Coronary artery (tissue), 2 donors: ENCODE results near the gene FN3KRP.
A peak's percentile ranks its signal among the peaks of the same experiment; 100 is the strongest.

Source experiments
- DNase-seq: peaks from one replicate; pipeline ENCODE4 v3.0.0-alpha.2; 2017; ENCODE audit warnings: low spot score
- H3K27ac ChIP-seq, 2 donors: fragments of 200-600 bp; sonication (generic); one replicate each; pipeline ENCODE4 v1.5.1; 2016 to 2019
- H3K4me3 ChIP-seq: fragments of 200-600 bp; sonication (generic); 2 replicates; pipeline ENCODE4 v1.5.1; 2016; ENCODE audit warnings: mild to moderate bottlenecking, moderate library complexity
- TF ChIP-seq, protein P1 (sequence below): fragments of 200-600 bp; sonication (generic); IDR thresholded peaks from one replicate; pipeline ENCODE4 v1.5.1; 2019; ENCODE audit warnings: antibody characterized with exemption

Gene FN3KRP

DNA sequence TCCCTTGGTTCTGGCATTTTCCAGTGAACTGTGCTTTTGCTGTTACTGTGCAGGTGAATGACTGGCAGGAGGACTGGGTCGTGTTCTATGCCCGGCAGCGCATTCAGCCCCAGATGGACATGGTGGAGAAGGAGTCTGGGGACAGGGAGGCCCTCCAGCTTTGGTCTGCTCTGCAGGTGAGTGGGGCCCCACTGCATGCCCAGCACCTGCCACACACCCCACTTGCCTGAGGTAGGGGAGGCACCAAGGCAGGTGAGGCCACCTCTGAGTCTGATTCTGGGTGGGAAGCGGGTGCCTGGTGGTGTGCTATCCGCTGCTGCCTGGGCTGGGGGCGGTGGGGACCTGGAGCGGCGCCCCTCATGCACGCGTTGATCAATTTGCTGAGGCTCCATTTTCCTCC is 9.9 kb downstream of the FN3KRP start:
- DNase-seq: no peak
- Histone ChIP-seq H3K4me3 (no peak overlapping the region), H3K27ac (no peak overlapping the region)
- TF ChIP-seq, protein P1, sequence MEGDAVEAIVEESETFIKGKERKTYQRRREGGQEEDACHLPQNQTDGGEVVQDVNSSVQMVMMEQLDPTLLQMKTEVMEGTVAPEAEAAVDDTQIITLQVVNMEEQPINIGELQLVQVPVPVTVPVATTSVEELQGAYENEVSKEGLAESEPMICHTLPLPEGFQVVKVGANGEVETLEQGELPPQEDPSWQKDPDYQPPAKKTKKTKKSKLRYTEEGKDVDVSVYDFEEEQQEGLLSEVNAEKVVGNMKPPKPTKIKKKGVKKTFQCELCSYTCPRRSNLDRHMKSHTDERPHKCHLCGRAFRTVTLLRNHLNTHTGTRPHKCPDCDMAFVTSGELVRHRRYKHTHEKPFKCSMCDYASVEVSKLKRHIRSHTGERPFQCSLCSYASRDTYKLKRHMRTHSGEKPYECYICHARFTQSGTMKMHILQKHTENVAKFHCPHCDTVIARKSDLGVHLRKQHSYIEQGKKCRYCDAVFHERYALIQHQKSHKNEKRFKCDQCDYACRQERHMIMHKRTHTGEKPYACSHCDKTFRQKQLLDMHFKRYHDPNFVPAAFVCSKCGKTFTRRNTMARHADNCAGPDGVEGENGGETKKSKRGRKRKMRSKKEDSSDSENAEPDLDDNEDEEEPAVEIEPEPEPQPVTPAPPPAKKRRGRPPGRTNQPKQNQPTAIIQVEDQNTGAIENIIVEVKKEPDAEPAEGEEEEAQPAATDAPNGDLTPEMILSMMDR: no peak

DNA sequence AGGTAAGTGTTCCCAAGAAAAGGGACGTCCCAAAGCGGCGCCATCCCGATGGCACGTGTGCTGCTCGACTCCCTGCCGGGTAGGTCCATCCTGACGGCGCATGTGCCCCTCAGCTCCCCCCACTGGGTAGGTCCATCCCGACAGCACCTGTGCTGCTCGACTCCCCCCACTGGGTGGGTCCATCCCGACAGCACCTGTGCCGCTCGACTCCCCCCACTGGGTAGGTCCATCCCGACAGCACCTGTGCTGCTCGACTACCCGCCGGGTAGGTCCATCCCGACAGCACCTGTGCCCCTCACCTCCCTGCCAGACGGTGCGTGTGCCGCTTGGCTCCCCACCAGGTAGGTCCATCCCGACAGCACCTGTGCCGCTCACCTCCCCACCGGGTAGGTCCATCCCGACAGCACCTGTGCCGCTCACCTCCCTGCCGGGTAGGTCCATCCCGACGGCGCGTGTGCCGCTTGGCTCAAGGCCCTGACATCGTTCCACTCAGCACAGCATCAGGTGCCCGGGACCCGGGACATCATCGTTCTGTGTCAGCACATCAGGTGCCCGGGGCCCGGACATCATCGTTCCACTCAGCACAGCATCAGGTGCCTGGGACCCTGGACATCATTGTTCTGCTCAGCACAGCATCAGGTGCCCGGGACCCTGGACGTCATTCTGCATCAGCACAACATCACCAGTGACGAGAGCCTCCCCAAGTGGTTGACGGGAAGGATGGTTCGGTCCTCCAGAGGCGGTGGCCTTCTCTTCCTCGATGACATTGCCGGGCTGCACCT is 13.2 kb downstream of the FN3KRP start:
- DNase-seq: no peak
- no peak overlapping the region for H3K4me3 ChIP-seq
- TF ChIP-seq, protein P1: no peak
- H3K27ac ChIP-seq: no peak overlapping the region

DNA sequence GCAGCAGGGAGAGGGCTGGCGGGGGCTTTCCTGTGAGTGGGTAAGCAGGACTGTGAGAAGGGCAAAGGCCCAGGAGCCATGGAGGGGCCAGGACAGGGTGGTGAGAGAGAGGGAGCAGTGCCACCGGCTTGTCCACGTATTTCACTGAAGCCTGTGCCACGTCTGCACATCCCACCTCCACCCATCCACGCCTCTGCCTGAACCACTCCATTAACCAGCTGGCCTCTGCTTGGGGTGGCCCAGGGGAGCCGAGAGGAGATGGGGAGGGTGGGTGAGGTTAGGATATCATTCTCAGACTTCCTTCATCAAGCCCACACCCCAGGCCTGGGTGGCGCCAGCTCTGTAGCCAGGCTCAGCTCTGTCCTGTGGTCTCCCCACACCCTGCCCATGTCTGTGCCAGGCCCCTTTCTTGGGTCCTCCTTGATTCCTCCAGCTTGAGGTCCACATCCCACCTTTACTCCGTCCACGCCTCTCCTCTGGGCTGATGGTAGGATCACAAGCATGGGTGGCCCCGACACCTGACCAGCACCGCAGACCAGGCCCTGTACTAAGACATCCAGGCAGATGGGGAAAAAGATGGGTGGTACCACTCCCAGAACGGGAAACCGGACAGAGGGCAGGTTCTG is 15.7 kb downstream of the FN3KRP start:
- TF ChIP-seq, protein P1: no peak
- Histone ChIP-seq H3K27ac (no peak overlapping the region), H3K4me3 (no peak overlapping the region)
- no peak for DNase-seq

DNA sequence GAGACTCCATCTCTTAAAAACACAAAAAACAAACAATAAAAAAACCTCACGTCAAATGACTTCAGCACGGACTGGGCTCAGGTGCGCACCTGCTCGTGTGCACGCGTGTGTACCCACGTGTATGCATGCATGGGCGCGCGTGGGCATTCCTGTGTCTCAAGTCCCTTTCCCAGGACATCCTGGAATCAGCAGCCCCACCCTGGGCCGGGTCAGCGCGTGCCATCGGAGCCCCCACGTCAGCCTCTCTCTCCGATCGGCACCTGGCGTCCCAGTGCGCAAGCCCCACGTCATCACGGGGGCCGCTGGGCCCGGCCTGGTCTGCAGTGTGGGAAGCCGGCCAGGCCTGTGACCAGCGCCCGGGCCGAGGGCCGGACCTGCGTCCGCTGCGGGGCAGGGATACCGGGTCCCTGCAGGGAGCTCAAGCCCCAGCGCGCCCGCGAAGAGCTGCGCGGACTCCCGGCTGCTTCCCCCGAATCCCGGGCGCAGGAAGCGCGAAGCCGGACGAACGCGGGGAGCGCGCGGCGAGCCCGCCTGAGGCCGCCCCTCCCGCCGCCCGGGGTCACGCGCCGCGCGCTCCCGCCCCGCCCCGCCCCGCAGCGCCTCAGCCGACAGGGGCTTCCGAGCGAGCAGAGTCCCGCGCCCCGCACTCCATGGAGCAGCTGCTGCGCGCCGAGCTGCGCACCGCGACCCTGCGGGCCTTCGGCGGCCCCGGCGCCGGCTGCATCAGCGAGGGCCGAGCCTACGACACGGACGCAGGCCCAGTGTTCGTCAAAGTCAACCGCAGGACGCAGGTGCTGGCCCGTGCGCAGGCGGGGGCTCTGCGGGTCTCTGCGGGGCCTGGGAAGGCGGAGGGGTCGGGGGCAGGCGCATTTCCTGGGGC is 18.7 kb downstream of the FN3KRP start, which contains the start of gene FN3K:
Gene FN3K, plus strand, starts transcription at position 629 of the 880 bp plus-strand sequence. Its CDS starts 22 bp downstream, at position 651.
- Histone ChIP-seq H3K27ac (peak within 1 kb of the TSS; percentile 87 to 91), H3K4me3 (peak within 1 kb of the TSS; percentile 82)
- peak; percentile 84 for DNase-seq

DNA sequence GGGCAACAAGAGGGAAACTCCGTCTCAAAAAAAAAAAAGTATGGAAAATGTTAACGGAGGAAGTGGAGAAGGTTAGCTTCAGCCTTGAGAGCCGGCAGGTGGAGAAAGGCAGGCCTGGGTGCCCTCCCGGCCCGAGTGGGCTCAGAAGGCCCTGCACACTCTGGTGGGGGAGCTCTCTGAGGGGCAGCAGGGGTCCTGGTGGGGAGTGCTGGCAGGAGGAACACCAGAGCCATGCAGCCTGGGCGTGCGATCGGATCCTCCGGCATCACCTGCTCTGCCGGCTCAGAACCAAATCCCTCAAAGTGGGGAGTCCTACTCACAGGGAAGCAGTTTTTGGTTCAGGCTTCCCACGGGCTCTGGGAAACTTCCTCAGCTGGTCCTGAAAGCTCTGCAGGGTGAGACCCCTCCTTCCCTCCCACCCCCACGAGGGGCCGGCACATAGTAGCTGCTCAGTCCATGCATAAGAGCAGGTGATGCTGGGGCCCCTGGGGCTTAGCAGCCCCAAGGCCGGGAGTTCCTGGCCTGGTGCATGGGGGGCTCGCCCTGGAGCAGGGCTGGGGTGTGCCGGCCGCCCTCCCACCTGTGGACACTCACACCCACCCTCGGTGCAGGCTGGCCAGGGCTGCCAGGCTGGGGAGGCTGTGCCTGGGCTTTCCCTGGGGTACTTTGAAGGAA is 20.1 kb downstream of the FN3KRP start:
- no peak for DNase-seq
- TF ChIP-seq, protein P1: no peak
- H3K4me3 ChIP-seq: peak overlapping the region; percentile 82
- peak overlapping the region in 1 of 2 donors; percentile 87 for H3K27ac ChIP-seq

More for the DNA sequence above, 18.7 kb downstream of the FN3KRP start, which contains the start of gene FN3K:
- TF ChIP-seq, protein P1: no peak

DNA sequence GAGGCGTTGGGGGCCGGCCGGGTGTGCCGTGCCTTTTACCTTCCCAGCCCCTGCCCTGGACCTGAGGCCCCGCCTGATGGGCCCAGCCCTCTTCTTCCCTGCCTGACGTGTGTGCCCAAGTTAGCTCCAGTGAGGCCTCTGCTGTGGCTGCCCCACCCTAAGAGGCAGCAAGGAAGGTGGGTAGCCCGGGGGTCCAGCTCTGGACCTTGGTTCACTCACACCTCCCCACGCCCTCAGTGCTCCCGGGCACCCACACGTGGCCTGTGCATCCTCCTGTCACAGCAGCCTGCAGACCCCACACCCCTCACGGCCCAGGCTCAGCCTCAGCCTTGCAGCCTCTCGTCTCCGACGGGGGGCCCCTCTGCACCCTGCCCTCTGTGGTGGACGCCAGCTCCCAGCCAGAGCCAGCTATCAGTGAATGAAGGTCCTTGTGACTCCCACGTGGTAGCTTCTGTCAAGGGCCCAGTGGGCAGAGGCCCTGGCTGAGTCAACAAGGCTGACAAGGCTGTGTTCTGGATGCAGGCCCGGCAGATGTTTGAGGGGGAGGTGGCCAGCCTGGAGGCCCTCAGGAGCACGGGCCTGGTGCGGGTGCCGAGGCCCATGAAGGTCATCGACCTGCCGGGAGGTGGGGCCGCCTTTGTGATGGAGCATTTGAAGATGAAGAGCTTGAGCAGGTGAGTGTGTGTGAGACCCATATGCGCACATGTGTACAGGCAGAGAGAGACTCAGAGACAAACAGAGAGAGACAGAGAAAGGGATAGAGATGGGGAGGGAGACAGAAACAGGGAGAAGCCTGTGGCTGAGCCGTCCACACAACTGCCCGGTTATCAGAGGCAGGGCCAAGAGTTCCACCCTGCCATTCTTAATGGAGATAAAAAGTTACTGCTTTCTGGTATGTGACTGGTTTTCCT is 21.7 kb downstream of the FN3KRP start:
- no peak overlapping the region for H3K4me3 ChIP-seq
- H3K27ac ChIP-seq: peak overlapping the region in 1 of 2 donors; percentile 19
- TF ChIP-seq, protein P1: no peak
- no peak for DNase-seq
